Transverse colon (tissue), 4 donors: ENCODE results near the gene HIPK2. TPM values are rescaled to one million over a fixed set of nuclear protein-coding genes. Genes with fewer than 3 reads are reported as not detected.

Source experiments
- DNase-seq: peaks from one replicate; pipeline ENCODE4 v3.0.0-alpha.2; 2019
- H3K27ac ChIP-seq, 4 donors: fragments of 200-600 bp; sonication (generic); 2 replicates each; pipeline ENCODE4 v1.5.1; 2016 to 2018; ENCODE audit warnings: inconsistent platforms in 4 of 4
- H3K27me3 ChIP-seq: fragments of 200-600 bp; sonication (generic); 2 replicates; pipeline ENCODE4 v1.5.1; 2017; ENCODE audit warnings: inconsistent platforms
- H3K36me3 ChIP-seq, 4 donors: fragments of 200-600 bp; sonication (generic); 2 replicates each; pipeline ENCODE4 v1.5.1; 2017 to 2019; ENCODE audit warnings: inconsistent platforms in 4 of 4
- H3K4me1 ChIP-seq, 4 donors: fragments of 200-600 bp; sonication (generic); 2 replicates each; pipeline ENCODE4 v1.5.1; 2017 to 2020; ENCODE audit warnings: inconsistent platforms in 4 of 4
- H3K4me3 ChIP-seq, 4 donors: fragments of 200-600 bp; sonication (generic); 1 replicate in 1 of 4; 2 replicates in 3 of 4; pipeline versions ENCODE4 v1.5.1 to v1.6.1; 2017 to 2019; ENCODE audit warnings: inconsistent platforms in 4 of 4
- H3K9me3 ChIP-seq, 2 donors: fragments of 200-600 bp; sonication (generic); 2 replicates each; pipeline ENCODE4 v1.5.1; 2017 to 2019; ENCODE audit warnings: inconsistent platforms in 2 of 2
- CTCF ChIP-seq, 5 experiments: fragments of 200-600 bp in 3 of 5; fragments of 450-650 bp in 2 of 5; sonication (generic) in 3 of 5; IDR thresholded peaks; 1 replicate in 2 of 5; 2 replicates in 3 of 5; pipeline ENCODE4 v1.5.1; 2016 to 2017; ENCODE audit warnings: antibody characterized with exemption in 5 of 5, inconsistent platforms in 3 of 5, mild to moderate bottlenecking in 2 of 5, moderate library complexity in 1 of 5
- EP300 ChIP-seq: sonication (generic); formaldehyde crosslinking; IDR thresholded peaks from one replicate; pipeline ENCODE4 v1.6.1; 2017; ENCODE audit warnings: antibody characterized with exemption, low read depth
- POLR2A ChIP-seq: fragments of 450-650 bp; IDR thresholded peaks from one replicate; pipeline ENCODE4 v1.6.1; 2016; ENCODE audit warnings: antibody characterized with exemption, mild to moderate bottlenecking, moderate library complexity
- POLR2AphosphoS5 ChIP-seq, 3 donors: sonication (generic); formaldehyde crosslinking; IDR thresholded peaks; one replicate each; pipeline ENCODE4 v1.6.1; 2016; ENCODE audit warnings: antibody characterized with exemption in 3 of 3
- WGBS, 2 donors: methylation state at CpG; one replicate each; pipeline ENCODE4 v1.1.5; 2018; ENCODE audit warnings: low coverage in 1 of 2; 5-methylcytosine and 5-hydroxymethylcytosine counted together
- in situ Hi-C, 4 donors: fragments of 200-750 bp; cut with MboI; loops; one replicate each; pipeline versions ENCODE4 v1.15.0 to v1.15.1; 2017; ENCODE audit warnings: low sequenced_read_pairs in 3 of 4, low pct_ligation_motif_present in 1 of 4, low pct_unique_long_range_greater_than_20kb in 1 of 4
- intact Hi-C: fragments of 100-400 bp; cut with DNase I; formaldehyde crosslinking; loops from one replicate; pipeline ENCODE4 v1.15.1; 2023; ENCODE audit warnings: low total_unique reads
- total RNA-seq, 4 donors: library from RNA; depleted of rRNA; stranded (reverse); fragments of >200 nt; gene quantifications; one replicate each; pipeline ENCODE4 v1.1.0, GENCODE V29; 2016

The HIPK2 gene
- total RNA-seq, 4 donors from 2014 or later, result 27.3 to 40.3 (median 33.6) TPM

- H3K27ac ChIP-seq, result no peak overlapping the region
- DNase-seq, result no peak
- TF ChIP-seq CTCF (IDR thresholded peaks at IDR 0.05) (no peak), POLR2A (no peak), EP300 (no peak), POLR2AphosphoS5 (IDR thresholded peaks at IDR 0.05) (no peak)
- intact Hi-C loops, result no loop called here
- no peak overlapping the region for H3K4me3 ChIP-seq
- in situ Hi-C loops, result no loop called here
- H3K27me3 ChIP-seq, result no peaks in the 10 kb centered on the region
- WGBS, 2 donors, result 93% methylated on average over 16 of the region's 16 CpGs; no CpG with 5 or more reads in 1 of the 2 donors
- peaks cover 0 to 31% (median 10%) of the 10 kb centered on the region in 4 donors for H3K36me3 ChIP-seq
- no peaks in the 10 kb centered on the region for H3K4me1 ChIP-seq
- no peaks in the 10 kb centered on the region for H3K9me3 ChIP-seq
These were observed 203.0 kb downstream of the HIPK2 start for GRCh38 chr7:139574618-139575337.

GRCh38 chr7:139573871-139574270, 203.9 kb downstream of the HIPK2 start:
- TF ChIP-seq POLR2AphosphoS5 (IDR thresholded peaks at IDR 0.05) (no peak), CTCF (IDR thresholded peaks at IDR 0.05) (no peak), EP300 (no peak), POLR2A (no peak)
- Histone ChIP-seq H3K27me3 (no peaks in the 10 kb centered on the region), H3K36me3 (peaks cover 0 to 31% (median 10%) of the 10 kb centered on the region in 4 donors)

GRCh38 chr7:139572704-139573385, 205.0 kb downstream of the HIPK2 start:
- Histone ChIP-seq H3K27me3 (no peaks in the 10 kb centered on the region), H3K4me3 (no peak overlapping the region), H3K36me3 (peaks cover 0 to 31% (median 10%) of the 10 kb centered on the region in 4 donors), H3K9me3 (no peaks in the 10 kb centered on the region), H3K4me1 (no peaks in the 10 kb centered on the region), H3K27ac (no peak overlapping the region)
- in situ Hi-C loops, result no loop called here
- WGBS, 2 donors, result 92 to 99% methylated on average over 20 to 38 of the region's 38 CpGs
- intact Hi-C loops, result no loop called here
- DNase-seq, result no peak
- no peak for TF ChIP-seq EP300
- TF ChIP-seq POLR2AphosphoS5 (IDR thresholded peaks at IDR 0.05), result no peak
- TF ChIP-seq POLR2A, result no peak
- TF ChIP-seq CTCF (IDR thresholded peaks at IDR 0.05), result no peak

More at GRCh38 chr7:139573871-139574270, 203.9 kb downstream of the HIPK2 start:
- in situ Hi-C loops, result no loop called here
- DNase-seq, result no peak
- intact Hi-C loops, result no loop called here
- H3K27ac ChIP-seq, result no peak overlapping the region
- 92 to 95% methylated on average over 6 to 9 of the region's 9 CpGs for WGBS, 2 donors
- H3K4me3 ChIP-seq, result no peak overlapping the region
- H3K4me1 ChIP-seq, result no peaks in the 10 kb centered on the region
- H3K9me3 ChIP-seq, result no peaks in the 10 kb centered on the region

GRCh38 chr7:139572071-139572470, 205.7 kb downstream of the HIPK2 start:
- no peak overlapping the region for H3K4me3 ChIP-seq
- no peaks in the 10 kb centered on the region for H3K4me1 ChIP-seq
- intact Hi-C loops (no loop called here), in situ Hi-C loops (no loop called here)
- H3K9me3 ChIP-seq, result no peaks in the 10 kb centered on the region
- H3K27ac ChIP-seq, result no peak overlapping the region
- peaks cover 0 to 31% (median 10%) of the 10 kb centered on the region in 4 donors for H3K36me3 ChIP-seq
- H3K27me3 ChIP-seq, result no peaks in the 10 kb centered on the region
- no peak for DNase-seq
- WGBS, 2 donors, result 95 to 96% methylated on average over 14 to 15 of the region's 15 CpGs
- TF ChIP-seq POLR2AphosphoS5 (IDR thresholded peaks at IDR 0.05) (no peak), POLR2A (no peak), CTCF (IDR thresholded peaks at IDR 0.05) (no peak), EP300 (no peak)
